ENCODE results near the gene TGM2.
A peak's percentile ranks its signal among the peaks of the same experiment; 100 is the strongest.

The TGM2 gene

GRCh38 chr20:38184101-38184500 is 19.0 kb upstream of the TGM2 start:
- H3K4me1 ChIP-seq = peaks cover 13 to 30% (median 23%) of the 10 kb centered on the region in 10 experiments
- H3K9ac ChIP-seq = no peak overlapping the region
- H3K4me2 ChIP-seq = no peak overlapping the region
- no peak overlapping the region for H3K4me3 ChIP-seq
- H4K20me1 ChIP-seq = no peaks in the 10 kb centered on the region
- H3K9me3 ChIP-seq (replicated peaks in 1 of 11) = peaks cover 0 to 11% (median 8%) of the 10 kb centered on the region in 11 experiments; a peak in 19 of 22 replicates
- TF ChIP-seq Cebpa-rat (IDR thresholded peaks at IDR 0.05) = no peak
- no peaks in the 10 kb centered on the region for H3K27me3 ChIP-seq
- no peaks in the 10 kb centered on the region; a peak in 1 of 22 replicates for H3K36me3 ChIP-seq
- no peak overlapping the region for H3K27ac ChIP-seq

- Histone ChIP-seq H3K27me3 (no peaks in the 10 kb centered on the region), H3K4me3 (no peak overlapping the region), H3K9me3 (replicated peaks in 1 of 11) (peaks cover 0 to 11% (median 8%) of the 10 kb centered on the region in 11 experiments; a peak in 19 of 22 replicates), H4K20me1 (no peaks in the 10 kb centered on the region), H3K4me1 (peaks cover 15 to 43% (median 28%) of the 10 kb centered on the region in 10 experiments), H3K9ac (no peak overlapping the region; a peak in 1 of 22 replicates), H3K4me2 (peak overlapping the region in 10 of 11 experiments; percentile 30 to 86 (median 74); a peak in 18 of 22 replicates), H3K27ac (peak overlapping the region in 5 of 11 experiments; percentile 32 to 70 (median 50); a peak in 8 of 22 replicates), H3K36me3 (no peaks in the 10 kb centered on the region; a peak in 1 of 22 replicates)
- no peak for TF ChIP-seq Cebpa-rat (IDR thresholded peaks at IDR 0.05)
Observed at GRCh38 chr20:38181971-38182370, 16.9 kb upstream of the TGM2 start.

DNA sequence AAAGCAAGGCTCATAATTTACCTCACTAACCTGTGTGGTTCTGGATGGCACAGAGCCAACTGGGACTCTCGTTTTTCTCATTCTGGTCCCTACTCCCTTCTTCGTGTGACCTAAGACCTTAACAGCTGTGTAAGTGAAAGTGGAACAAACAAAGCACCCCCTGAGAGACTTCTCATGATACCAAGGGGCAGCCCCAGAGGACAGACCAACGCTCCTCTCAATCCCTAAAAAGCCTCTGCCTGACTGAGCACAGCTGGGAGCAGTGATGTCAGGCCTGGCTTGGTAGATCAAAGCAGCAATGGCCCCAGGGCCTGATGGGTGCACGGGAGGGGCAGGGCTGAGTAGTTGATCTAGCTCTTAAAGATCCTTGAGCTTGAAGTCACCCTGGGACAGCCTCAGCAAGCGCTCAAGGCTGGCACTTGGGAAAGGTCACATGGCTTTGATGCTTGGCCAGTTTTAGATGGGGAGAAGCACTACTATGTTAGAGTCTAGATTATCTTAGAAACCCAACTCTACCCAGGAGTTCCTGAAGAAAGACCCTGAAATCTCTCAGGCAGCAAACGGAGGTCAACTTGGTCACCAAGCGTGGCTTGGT is 16.2 kb upstream of the TGM2 start:
- no peak for TF ChIP-seq Cebpa-rat (IDR thresholded peaks at IDR 0.05)
- Histone ChIP-seq H3K4me3 (no peak overlapping the region), H3K27ac (peak overlapping the region in 7 of 11 experiments; percentile 13 to 70 (median 47); a peak in 12 of 22 replicates), H3K36me3 (no peaks in the 10 kb centered on the region; a peak in 1 of 22 replicates), H4K20me1 (no peaks in the 10 kb centered on the region), H3K4me1 (peaks cover 15 to 42% (median 28%) of the 10 kb centered on the region in 10 experiments), H3K27me3 (no peaks in the 10 kb centered on the region), H3K4me2 (peak overlapping the region; percentile 30 to 86 (median 72)), H3K9ac (peak overlapping the region in 3 of 11 experiments; percentile 14 to 38 (median 16); a peak in 2 of 22 replicates), H3K9me3 (replicated peaks in 1 of 11) (peaks cover 0 to 11% (median 8%) of the 10 kb centered on the region in 11 experiments; a peak in 19 of 22 replicates)

GRCh38 chr20:38180781-38181180 is 15.7 kb upstream of the TGM2 start:
- Histone ChIP-seq H3K4me2 (peak overlapping the region in 10 of 11 experiments; percentile 30 to 86 (median 74); a peak in 19 of 22 replicates), H3K4me3 (no peak overlapping the region), H3K36me3 (no peaks in the 10 kb centered on the region; a peak in 1 of 22 replicates), H3K9ac (no peak overlapping the region), H3K9me3 (replicated peaks in 1 of 11) (peaks cover 0 to 11% (median 8%) of the 10 kb centered on the region in 11 experiments; a peak in 19 of 22 replicates), H3K27me3 (no peaks in the 10 kb centered on the region), H3K27ac (peak overlapping the region in 5 of 11 experiments; percentile 13 to 64 (median 47); a peak in 5 of 22 replicates), H3K4me1 (peaks cover 15 to 42% (median 28%) of the 10 kb centered on the region in 10 experiments), H4K20me1 (no peaks in the 10 kb centered on the region)
- no peak for TF ChIP-seq Cebpa-rat (IDR thresholded peaks at IDR 0.05)

- Histone ChIP-seq H3K4me3 (no peak overlapping the region), H3K4me2 (no peak overlapping the region), H3K36me3 (no peaks in the 10 kb centered on the region; a peak in 1 of 22 replicates), H3K27me3 (no peaks in the 10 kb centered on the region), H3K9ac (no peak overlapping the region), H3K9me3 (replicated peaks in 1 of 11) (peaks cover 0 to 11% (median 8%) of the 10 kb centered on the region in 11 experiments; a peak in 19 of 22 replicates), H3K4me1 (peaks cover 15 to 42% (median 28%) of the 10 kb centered on the region in 10 experiments), H3K27ac (no peak overlapping the region), H4K20me1 (no peaks in the 10 kb centered on the region)
- no peak for TF ChIP-seq Cebpa-rat (IDR thresholded peaks at IDR 0.05)
Observed at GRCh38 chr20:38179846-38180245, 14.8 kb upstream of the TGM2 start.

GRCh38 chr20:38178581-38178980 is 13.5 kb upstream of the TGM2 start:
- H3K27ac ChIP-seq = peak overlapping the region in 2 of 11 experiments; percentile 18 to 27; a peak in 2 of 22 replicates
- no peaks in the 10 kb centered on the region for H3K27me3 ChIP-seq
- 0 out of 22 replicates have a peak, but pooled peaks of 1 of the 11 experiments have one; percentile 3 for TF ChIP-seq Cebpa-rat (IDR thresholded peaks at IDR 0.05)
- no peaks in the 10 kb centered on the region for H4K20me1 ChIP-seq
- no peaks in the 10 kb centered on the region; a peak in 1 of 22 replicates for H3K36me3 ChIP-seq
- peaks cover 15 to 43% (median 28%) of the 10 kb centered on the region in 10 experiments for H3K4me1 ChIP-seq
- peak overlapping the region in 5 of 11 experiments; percentile 41 to 68 (median 53); a peak in 9 of 22 replicates for H3K4me2 ChIP-seq
- no peak overlapping the region for H3K9ac ChIP-seq
- H3K9me3 ChIP-seq (replicated peaks in 1 of 11) = peaks cover 0 to 11% (median 8%) of the 10 kb centered on the region in 11 experiments; a peak in 19 of 22 replicates
- no peak overlapping the region for H3K4me3 ChIP-seq

DNA sequence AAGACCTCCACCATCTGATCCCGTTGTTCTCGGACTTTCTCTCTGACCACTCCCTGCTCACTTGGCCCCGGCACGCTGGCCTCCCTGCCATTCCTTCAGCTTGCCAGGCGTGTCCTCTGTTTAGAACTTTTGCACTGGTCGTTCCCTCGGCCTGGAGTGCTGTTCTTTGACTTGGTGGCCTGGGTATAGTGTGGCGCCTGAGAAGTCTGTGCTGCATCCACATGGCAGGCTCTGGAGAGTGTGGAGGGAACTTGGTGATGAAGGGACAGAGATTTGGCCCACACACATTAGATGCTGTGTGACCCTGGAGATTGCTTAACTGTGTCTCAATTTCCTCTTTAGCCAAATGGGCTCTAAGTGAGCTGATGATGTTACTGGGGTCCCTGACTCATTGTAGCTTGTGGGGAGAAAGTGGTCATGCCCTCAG is 13.0 kb upstream of the TGM2 start:
- peaks cover 15 to 48% (median 28%) of the 10 kb centered on the region in 10 experiments for H3K4me1 ChIP-seq
- peak overlapping the region in 3 of 11 experiments; percentile 27 to 43 (median 42); a peak in 4 of 22 replicates for H3K27ac ChIP-seq
- TF ChIP-seq Cebpa-rat (IDR thresholded peaks at IDR 0.05) = peak in 4 of 11 experiments; percentile 7 to 58 (median 26); a peak in 3 of 22 replicates
- peak overlapping the region in 6 of 11 experiments; percentile 7 to 68 (median 53); a peak in 11 of 22 replicates for H3K4me2 ChIP-seq
- H3K4me3 ChIP-seq = no peak overlapping the region
- H3K27me3 ChIP-seq = no peaks in the 10 kb centered on the region
- H4K20me1 ChIP-seq = no peaks in the 10 kb centered on the region
- H3K9me3 ChIP-seq (replicated peaks in 1 of 11) = peaks cover 0 to 11% (median 8%) of the 10 kb centered on the region in 11 experiments; a peak in 19 of 22 replicates
- H3K36me3 ChIP-seq = no peaks in the 10 kb centered on the region; a peak in 1 of 22 replicates
- H3K9ac ChIP-seq = peak overlapping the region in 2 of 11 experiments; percentile 8 to 33; a peak in 2 of 22 replicates

DNA sequence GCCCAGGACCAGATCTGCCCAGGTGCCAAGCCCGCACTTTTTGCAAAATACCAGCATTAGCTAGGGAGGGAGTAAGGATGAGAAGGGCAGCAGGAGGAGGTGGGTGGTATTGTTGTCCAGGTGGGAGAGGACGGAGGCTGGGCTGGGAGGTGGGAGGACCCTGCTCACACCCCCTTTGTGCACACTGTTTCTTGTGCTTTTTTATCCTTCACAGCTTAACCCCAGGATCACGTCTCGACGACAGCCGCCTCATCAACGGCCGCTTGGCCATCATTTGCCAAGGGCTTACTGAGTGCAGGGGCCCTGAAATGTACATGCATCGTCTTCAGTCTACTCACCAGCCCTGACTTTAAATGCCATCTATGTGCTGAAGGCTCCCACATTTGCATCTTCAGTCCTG is 12.1 kb upstream of the TGM2 start:
- no peak for TF ChIP-seq Cebpa-rat (IDR thresholded peaks at IDR 0.05)
- peaks cover 15 to 50% (median 22%) of the 10 kb centered on the region in 10 experiments for H3K4me1 ChIP-seq
- no peaks in the 10 kb centered on the region for H4K20me1 ChIP-seq
- H3K9me3 ChIP-seq (replicated peaks in 1 of 11) = peaks cover 0 to 4% (median under 1%) of the 10 kb centered on the region in 11 experiments; a peak in 17 of 22 replicates
- H3K27me3 ChIP-seq = no peaks in the 10 kb centered on the region
- no peak overlapping the region for H3K4me3 ChIP-seq
- peak overlapping the region in 4 of 11 experiments; percentile 53 to 68 (median 58); a peak in 4 of 22 replicates for H3K4me2 ChIP-seq
- H3K36me3 ChIP-seq = no peaks in the 10 kb centered on the region
- no peak overlapping the region for H3K9ac ChIP-seq
- peak overlapping the region in 1 of 11 experiments; percentile 42; a peak in 2 of 22 replicates for H3K27ac ChIP-seq

Measured in BLaER1 treated with 17β-estradiol and CSF1 and Interleukin-3, amounts not matched to agents 10 nM and 100 nM (cell line).